Measurements from ENCODE around the gene COL16A1. TPM values are rescaled to one million over a fixed set of nuclear protein-coding genes. Genes with fewer than 3 reads are reported as not detected.

Gene COL16A1
- polyA plus RNA-seq, 3 donors, result 36.1 to 74.3 (median 66.3) TPM

GRCh38 chr1:31694069-31694963 lies 9.5 kb downstream of the COL16A1 start:
- no peak for DNase-seq (ENCODE audit: extremely low read depth in 1 of 11, low read depth in 9 of 11, low spot score in 4 of 11)

GRCh38 chr1:31693231-31693630 lies 10.6 kb downstream of the COL16A1 start:
- no peak for DNase-seq (ENCODE audit: extremely low read depth in 1 of 11, low read depth in 9 of 11, low spot score in 4 of 11)

GRCh38 chr1:31691951-31692350 lies 11.9 kb downstream of the COL16A1 start:
- DNase-seq (ENCODE audit: extremely low read depth in 1 of 11, low read depth in 9 of 11, low spot score in 4 of 11), result no peak

- no peak for DNase-seq (ENCODE audit: extremely low read depth in 1 of 11, low read depth in 9 of 11, low spot score in 4 of 11)
These were observed 12.4 kb downstream of the COL16A1 start for GRCh38 chr1:31691446-31691845.

GRCh38 chr1:31690921-31691320 lies 12.9 kb downstream of the COL16A1 start:
- no peak for DNase-seq (ENCODE audit: extremely low read depth in 1 of 11, low read depth in 9 of 11, low spot score in 4 of 11)

GRCh38 chr1:31689854-31690253 lies 14.0 kb downstream of the COL16A1 start:
- no peak for DNase-seq (ENCODE audit: extremely low read depth in 1 of 11, low read depth in 9 of 11, low spot score in 4 of 11)

- DNase-seq (ENCODE audit: extremely low read depth in 1 of 11, low read depth in 9 of 11, low spot score in 4 of 11), result no peak
These were observed 14.4 kb downstream of the COL16A1 start for GRCh38 chr1:31689379-31689778.

GRCh38 chr1:31688233-31688918 lies 15.4 kb downstream of the COL16A1 start:
- no peak for DNase-seq (ENCODE audit: extremely low read depth in 1 of 11, low read depth in 9 of 11, low spot score in 4 of 11)

- DNase-seq (ENCODE audit: extremely low read depth in 1 of 11, low read depth in 9 of 11, low spot score in 4 of 11), result no peak
These were observed 16.2 kb downstream of the COL16A1 start for GRCh38 chr1:31687601-31688000.

GRCh38 chr1:31685795-31686194 lies 18.0 kb downstream of the COL16A1 start:
- DNase-seq (ENCODE audit: extremely low read depth in 1 of 11, low read depth in 9 of 11, low spot score in 4 of 11), result no peak

GRCh38 chr1:31683997-31684396 lies 19.8 kb downstream of the COL16A1 start:
- no peak for DNase-seq (ENCODE audit: extremely low read depth in 1 of 11, low read depth in 9 of 11, low spot score in 4 of 11)

GRCh38 chr1:31681415-31681814 lies 22.4 kb downstream of the COL16A1 start:
- DNase-seq (ENCODE audit: extremely low read depth in 1 of 11, low read depth in 9 of 11, low spot score in 4 of 11), result no peak

- no peak for DNase-seq (ENCODE audit: extremely low read depth in 1 of 11, low read depth in 9 of 11, low spot score in 4 of 11)
These were observed 24.1 kb downstream of the COL16A1 start for GRCh38 chr1:31679676-31680230.

- DNase-seq (ENCODE audit: extremely low read depth in 1 of 11, low read depth in 9 of 11, low spot score in 4 of 11), result no peak
These were observed 24.7 kb downstream of the COL16A1 start for GRCh38 chr1:31679091-31679490.

GRCh38 chr1:31678681-31679080 lies 25.1 kb downstream of the COL16A1 start:
- DNase-seq (ENCODE audit: extremely low read depth in 1 of 11, low read depth in 9 of 11, low spot score in 4 of 11), result no peak

GRCh38 chr1:31677949-31678348 lies 25.9 kb downstream of the COL16A1 start:
- no peak for DNase-seq (ENCODE audit: extremely low read depth in 1 of 11, low read depth in 9 of 11, low spot score in 4 of 11)

- DNase-seq (ENCODE audit: extremely low read depth in 1 of 11, low read depth in 9 of 11, low spot score in 4 of 11), result no peak
These were observed 26.4 kb downstream of the COL16A1 start for GRCh38 chr1:31677401-31677800.

GRCh38 chr1:31675756-31676155 lies 28.1 kb downstream of the COL16A1 start:
- DNase-seq (ENCODE audit: extremely low read depth in 1 of 11, low read depth in 9 of 11, low spot score in 4 of 11), result no peak

- DNase-seq (ENCODE audit: extremely low read depth in 1 of 11, low read depth in 9 of 11, low spot score in 4 of 11), result no peak
These were observed 28.7 kb downstream of the COL16A1 start for GRCh38 chr1:31675161-31675560.

- DNase-seq (ENCODE audit: extremely low read depth in 1 of 11, low read depth in 9 of 11, low spot score in 4 of 11), result no peak
These were observed 29.2 kb downstream of the COL16A1 start for GRCh38 chr1:31674626-31675025.

Data from renal cortex interstitium (tissue), 11 donors.